MM.1S (cell line): ENCODE measurements around the gene GCLC.
"Not testable (repeated sequence)": the region's sequence is repeated elsewhere in the genome, so short reads cannot be mapped to it uniquely, and the experiment has no call there.

Source experiments
- DNase-seq: peaks from one replicate; pipeline ENCODE4 v3.0.0-alpha.2; 2015
- H2AFZ ChIP-seq: fragments of 300-600 bp; sonication (generic); 2 replicates; pipeline ENCODE4 v1.6.0; 2016; ENCODE audit warnings: antibody characterized with exemption, low read length
- H3F3A ChIP-seq: fragments of 300-600 bp; sonication (generic); 2 replicates; pipeline ENCODE4 v1.6.1; 2016; ENCODE audit warnings: mild to moderate bottlenecking, antibody characterized with exemption, low read length, moderate library complexity, mixed read lengths; ENCODE audit not compliant: insufficient read depth
- H3K27ac ChIP-seq: fragments of 300-600 bp; sonication (generic); 2 replicates; pipeline ENCODE4 v1.5.1; 2016; ENCODE audit warnings: mild to moderate bottlenecking, low read length
- H3K27me3 ChIP-seq: fragments of 300-600 bp; sonication (generic); replicated peaks from 2 replicates; pipeline ENCODE4 v1.6.0; 2016; ENCODE audit warnings: low read length; ENCODE audit not compliant: insufficient read depth
- H3K36me3 ChIP-seq: fragments of 300-600 bp; sonication (generic); replicated peaks from 2 replicates; pipeline ENCODE4 v1.6.1; 2016; ENCODE audit warnings: mild to moderate bottlenecking, low read length, mixed read lengths; ENCODE audit not compliant: insufficient read depth
- H3K4me1 ChIP-seq: fragments of 300-600 bp; sonication (generic); 2 replicates; pipeline ENCODE4 v1.6.1; 2016; ENCODE audit warnings: low read length, mixed read lengths
- H3K4me2 ChIP-seq: fragments of 300-600 bp; sonication (generic); 2 replicates; pipeline ENCODE4 v1.6.0; 2016; ENCODE audit warnings: low read depth, low read length
- H3K4me3 ChIP-seq: fragments of 300-600 bp; sonication (generic); 2 replicates; pipeline ENCODE4 v1.5.1; 2016; ENCODE audit warnings: low read length, mixed read lengths
- H3K79me2 ChIP-seq: fragments of 300-600 bp; sonication (generic); 2 replicates; pipeline ENCODE4 v1.6.1; 2016; ENCODE audit warnings: mixed run types, low read length, mixed read lengths
- H3K9ac ChIP-seq: fragments of 300-600 bp; sonication (generic); 2 replicates; pipeline ENCODE4 v1.6.1; 2016; ENCODE audit warnings: low read length, mixed read lengths
- H3K9me2 ChIP-seq: fragments of 300-600 bp; sonication (generic); replicated peaks from 2 replicates; pipeline ENCODE4 v1.6.1; 2016; ENCODE audit warnings: mild to moderate bottlenecking, low read length, mixed read lengths; ENCODE audit not compliant: insufficient read depth
- H3K9me3 ChIP-seq: fragments of 300-600 bp; sonication (generic); replicated peaks from 2 replicates; pipeline ENCODE4 v1.6.1; 2016; ENCODE audit warnings: mild to moderate bottlenecking, low read length, mixed read lengths; ENCODE audit not compliant: insufficient read depth
- H4K20me1 ChIP-seq: fragments of 300-600 bp; sonication (generic); 2 replicates; pipeline ENCODE4 v1.6.1; 2016; ENCODE audit warnings: mild to moderate bottlenecking, low read length, moderate library complexity, mixed read lengths; ENCODE audit not compliant: insufficient read depth
- CTCF ChIP-seq: fragments of 300-600 bp; sonication (generic); IDR thresholded peaks from 2 replicates; pipeline ENCODE4 v1.5.1; 2016; ENCODE audit warnings: antibody characterized with exemption, low read length, mixed read lengths
- EZH2 ChIP-seq: fragments of 300-600 bp; sonication (generic); optimal IDR thresholded peaks from 2 replicates; pipeline ENCODE3; 2017; ENCODE audit warnings: low read depth, mild to moderate bottlenecking, antibody characterized with exemption, low read length, mixed read lengths
- EZH2phosphoT487 ChIP-seq: fragments of 300-600 bp; sonication (generic); IDR thresholded peaks from 2 replicates; pipeline ENCODE4 v1.6.1; 2018; ENCODE audit warnings: antibody characterized with exemption, low read length

GCLC gene

GRCh38 chr6:53564401-53565065, 19.6 kb upstream of the GCLC start:
- Histone ChIP-seq H3K4me1 (no peaks in the 10 kb centered on the region), H3K4me3 (no peak overlapping the region), H3K27me3 (no peaks in the 10 kb centered on the region), H3K9me2 (no peaks in the 10 kb centered on the region), H3K79me2 (no peaks in the 10 kb centered on the region), H3K9ac (no peak overlapping the region), H2AFZ (no peak overlapping the region), H3K4me2 (no peak overlapping the region), H3K36me3 (no peaks in the 10 kb centered on the region), H4K20me1 (no peaks in the 10 kb centered on the region), H3K9me3 (no peaks in the 10 kb centered on the region), H3K27ac (no peak overlapping the region), H3F3A (no peaks in the 10 kb centered on the region)
- no peak for DNase-seq
- no peak for TF ChIP-seq EZH2phosphoT487
- TF ChIP-seq EZH2 = no peak
- TF ChIP-seq CTCF = no peak

GRCh38 chr6:53556986-53557715, 12.2 kb upstream of the GCLC start:
- H3F3A ChIP-seq = no peaks in the 10 kb centered on the region
- no peaks in the 10 kb centered on the region for H4K20me1 ChIP-seq
- no peak for DNase-seq
- H2AFZ ChIP-seq = no peak overlapping the region
- no peak for TF ChIP-seq CTCF
- no peak for TF ChIP-seq EZH2
- TF ChIP-seq EZH2phosphoT487 = no peak
- no peak overlapping the region for H3K27ac ChIP-seq
- no peaks in the 10 kb centered on the region for H3K9me2 ChIP-seq
- no peaks in the 10 kb centered on the region for H3K36me3 ChIP-seq
- no peaks in the 10 kb centered on the region for H3K79me2 ChIP-seq
- no peak overlapping the region for H3K4me2 ChIP-seq
- H3K9me3 ChIP-seq = no peaks in the 10 kb centered on the region
- H3K4me3 ChIP-seq = no peak overlapping the region
- H3K9ac ChIP-seq = no peak overlapping the region
- no peaks in the 10 kb centered on the region for H3K4me1 ChIP-seq
- H3K27me3 ChIP-seq = no peaks in the 10 kb centered on the region

- not testable (repeated sequence) for H4K20me1 ChIP-seq, H3K9ac ChIP-seq, H3K36me3 ChIP-seq, H3K9me2 ChIP-seq, H3K9me3 ChIP-seq, H3K79me2 ChIP-seq, H3K27ac ChIP-seq, H2AFZ ChIP-seq, H3K27me3 ChIP-seq, H3F3A ChIP-seq, DNase-seq, H3K4me3 ChIP-seq, H3K4me2 ChIP-seq, H3K4me1 ChIP-seq
Observed at GRCh38 chr6:53553600-53553999, 8.7 kb upstream of the GCLC start.

GRCh38 chr6:53551681-53552080, 6.8 kb upstream of the GCLC start:
- DNase-seq, H3K9me3 ChIP-seq, H2AFZ ChIP-seq, H3K4me1 ChIP-seq, H3F3A ChIP-seq, H3K4me3 ChIP-seq, H4K20me1 ChIP-seq, H3K27ac ChIP-seq, H3K4me2 ChIP-seq, H3K36me3 ChIP-seq, H3K9me2 ChIP-seq, H3K27me3 ChIP-seq, H3K79me2 ChIP-seq, H3K9ac ChIP-seq: not testable (repeated sequence)
